ENCODE results near the gene ARL6IP4. TPM values are rescaled to one million over a fixed set of nuclear protein-coding genes. Genes with fewer than 3 reads are reported as not detected.
A peak's percentile ranks its signal among the peaks of the same experiment; 100 is the strongest.

The ARL6IP4 gene
- total and polyA plus RNA-seq, 4 donors = 128 to 511 (median 293) TPM

- H3K27me3 ChIP-seq (ENCODE audit: control insufficient read depth in 1 of 2, insufficient read depth in 2 of 2, low read length in 1 of 2) = no peaks in the 10 kb centered on the region
- H3K4me1 ChIP-seq (ENCODE audit: control insufficient read depth in 1 of 2, insufficient read depth in 2 of 2, low read length in 2 of 2) = no peaks in the 10 kb centered on the region
- no peak for ATAC-seq (ENCODE audit: low FRiP score)
- intact Hi-C loops (cut with DNase I) = no loop called here
- no peak overlapping the region for H3K4me3 ChIP-seq (ENCODE audit: low read length in 2 of 2)
- peak; percentile 26 to 50 for DNase-seq
- no peaks in the 10 kb centered on the region for H3K36me3 ChIP-seq (ENCODE audit: control insufficient read depth in 1 of 2, insufficient read depth in 2 of 2, low read length in 1 of 2)
- H3K9me3 ChIP-seq (ENCODE audit: control insufficient read depth, low read length) = no peaks in the 10 kb centered on the region
- 93 to 95% methylated on average over 10 of the region's 10 CpGs for WGBS, 2 donors
- no peak overlapping the region for H3K27ac ChIP-seq (ENCODE audit: low read depth in 1 of 2, low read length in 2 of 2)
Observed at GRCh38 chr12:123031171-123031845, 50.8 kb downstream of the ARL6IP4 start.

Small RNA genes within 50 kb of the gene (microRNA-seq; reads per million reads assigned to microRNA genes)
- 0 to 0.99 reads per million in 2 donors for gene MIR4304

Other genes with a start within 250 kb of the ARL6IP4 start
- gene HCAR1, start 249.8 kb upstream of the ARL6IP4 start, total RNA-seq = under 1 TPM; 0.13 to 0.33 TPM
- not detected for gene HCAR1, start 249.8 kb upstream of the ARL6IP4 start, polyA plus RNA-seq
- 10 to 100 TPM; 27.0 to 37.1 TPM for gene DENR, start 227.9 kb upstream of the ARL6IP4 start, total RNA-seq
- gene DENR, start 227.9 kb upstream of the ARL6IP4 start, polyA plus RNA-seq = 10 to 100 TPM; 28.1 to 31.7 TPM
- 1 to 10 TPM in 1 of 2 donors, under 1 TPM in 1; 0.55 to 2.5 TPM for gene CCDC62, start 206.1 kb upstream of the ARL6IP4 start, total RNA-seq
- gene CCDC62, start 206.1 kb upstream of the ARL6IP4 start, polyA plus RNA-seq = not detected
- 10 to 100 TPM; 25.4 to 26.6 TPM for gene HIP1R, start 145.2 kb upstream of the ARL6IP4 start, total RNA-seq
- 100 to 1,000 TPM in 1 of 2 donors, 10 to 100 TPM in 1; 33.7 to 101 TPM for gene HIP1R, start 145.2 kb upstream of the ARL6IP4 start, polyA plus RNA-seq
- gene VPS37B, start 84.6 kb upstream of the ARL6IP4 start, total RNA-seq = 10 to 100 TPM; 27.1 to 36.4 TPM
- gene VPS37B, start 84.6 kb upstream of the ARL6IP4 start, polyA plus RNA-seq = 10 to 100 TPM in 1 of 2 donors, 1 to 10 TPM in 1; 7.4 to 17.6 TPM
- 10 to 100 TPM in 1 of 2 donors, 1 to 10 TPM in 1; 5.9 to 13.0 TPM for gene ABCB9, start 14.2 kb upstream of the ARL6IP4 start, total RNA-seq
- gene ABCB9, start 14.2 kb upstream of the ARL6IP4 start, polyA plus RNA-seq = 1 to 10 TPM; 1.1 to 6.6 TPM
- gene OGFOD2, start 5.4 kb upstream of the ARL6IP4 start, total RNA-seq = 10 to 100 TPM in 1 of 2 donors, 1 to 10 TPM in 1; 8.9 to 13.6 TPM
- 10 to 100 TPM; 14.3 to 16.6 TPM for gene OGFOD2, start 5.4 kb upstream of the ARL6IP4 start, polyA plus RNA-seq
- gene PITPNM2, start 170.4 kb downstream of the ARL6IP4 start, total RNA-seq = 10 to 100 TPM; 18.1 to 32.4 TPM
- gene PITPNM2, start 170.4 kb downstream of the ARL6IP4 start, polyA plus RNA-seq = 1 to 10 TPM; 1.1 to 5.3 TPM